KG1 (cell line): ENCODE results near the gene MEIOC.
"Not testable (repeated sequence)": the region's sequence is repeated elsewhere in the genome, so short reads cannot be mapped to it uniquely, and the experiment has no call there.

Source experiments
- DNase-seq: peaks from one replicate; lab custom pipeline; 2025; lab: John Stamatoyannopoulos, UW

Gene MEIOC

DNA sequence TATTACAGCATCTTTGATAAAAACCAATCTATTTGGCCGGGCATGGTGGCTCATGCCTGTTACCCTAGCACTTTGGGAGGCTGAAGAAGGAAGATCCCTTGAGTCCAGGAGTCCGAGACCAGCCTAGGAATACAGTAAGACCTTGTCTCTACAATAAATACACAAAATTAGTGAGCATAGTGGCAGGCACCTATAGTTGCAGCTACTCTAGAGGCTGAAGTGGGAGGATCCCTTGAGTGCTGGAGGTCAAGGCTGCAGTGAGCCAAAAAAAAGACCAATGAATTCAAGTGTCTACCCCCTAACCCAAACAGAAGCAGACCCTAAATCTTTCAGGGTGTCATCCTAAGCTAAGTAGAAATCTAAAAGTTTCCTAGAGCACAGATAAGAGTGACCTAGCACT lies 7.3 kb upstream of the MEIOC start:
- DNase-seq, result no peak

DNA sequence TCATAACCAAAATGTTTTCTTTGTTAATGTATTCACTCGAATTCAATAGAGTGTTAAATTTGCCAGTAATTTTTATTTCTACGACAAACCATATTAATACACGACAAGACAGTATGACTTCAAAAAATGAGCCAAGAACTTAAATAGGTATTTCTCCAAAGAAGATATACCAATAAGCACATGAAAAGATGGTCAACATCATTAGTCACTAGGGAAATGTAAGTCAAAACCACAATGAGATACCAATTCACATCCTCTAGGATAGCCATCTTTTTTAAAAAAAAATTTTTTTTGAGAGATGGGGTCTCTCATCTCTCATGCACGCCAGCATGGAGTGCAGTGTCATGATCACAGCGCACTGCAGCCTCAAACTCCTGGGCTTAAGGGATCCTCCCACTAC lies 5.0 kb upstream of the MEIOC start:
- DNase-seq, result no peak

DNA sequence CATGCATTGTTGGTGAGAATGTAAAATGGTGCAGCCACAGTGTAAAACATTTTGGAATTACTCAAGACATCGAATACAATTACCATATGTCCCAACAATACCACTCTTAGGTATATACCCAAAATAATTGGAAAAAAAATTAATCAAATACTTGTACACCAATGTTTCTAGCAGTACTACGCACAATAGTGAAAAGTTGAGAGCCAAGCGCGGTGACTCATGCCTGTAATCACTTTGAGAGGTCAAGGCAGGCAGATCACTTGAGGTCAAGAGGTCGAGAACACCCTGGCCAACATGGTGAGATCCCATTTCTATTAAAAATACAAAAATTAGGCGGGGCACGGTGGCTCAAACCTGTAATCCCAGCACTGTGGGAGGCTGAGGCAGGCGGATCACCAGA lies 3.5 kb upstream of the MEIOC start:
- no peak for DNase-seq

DNA sequence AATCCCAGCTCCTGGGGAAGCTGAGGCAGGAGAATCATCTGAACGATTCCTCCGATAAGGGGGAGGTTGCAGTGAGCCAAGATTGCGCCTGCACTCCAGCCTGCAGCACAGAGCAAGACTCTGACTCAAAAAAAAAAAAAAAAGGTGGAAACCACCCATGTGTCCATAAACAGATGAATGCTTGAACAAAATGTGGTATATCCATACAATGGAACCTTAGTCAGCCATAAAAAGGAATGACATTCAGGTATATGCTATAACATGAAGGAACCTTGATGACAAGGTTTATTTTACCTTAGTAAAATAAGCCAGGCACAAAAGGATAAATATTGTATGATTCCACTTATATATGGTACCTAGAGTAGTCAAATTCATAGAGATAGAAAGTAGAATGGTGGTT lies 2.9 kb upstream of the MEIOC start:
- no peak for DNase-seq

DNA sequence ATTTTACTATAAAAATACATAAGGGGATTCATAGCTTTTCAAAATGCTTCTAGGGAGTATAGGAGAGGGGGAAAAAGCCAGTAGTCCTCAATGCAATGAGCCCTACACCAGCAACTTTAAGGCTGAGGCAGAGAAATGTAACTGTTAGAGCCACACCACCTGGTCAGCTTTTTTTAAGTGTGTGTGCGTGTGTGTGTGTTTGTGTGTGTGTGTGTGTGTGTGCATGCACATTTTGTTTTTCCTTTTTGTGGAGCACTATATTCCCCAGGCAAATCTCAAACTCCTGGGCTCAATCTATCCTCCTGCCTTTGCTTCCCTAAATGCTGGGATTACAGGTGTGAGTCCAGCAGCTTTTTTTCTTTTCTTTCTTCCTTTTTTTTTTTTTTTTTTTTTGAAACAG lies 2.3 kb upstream of the MEIOC start:
- DNase-seq, result no peak

DNA sequence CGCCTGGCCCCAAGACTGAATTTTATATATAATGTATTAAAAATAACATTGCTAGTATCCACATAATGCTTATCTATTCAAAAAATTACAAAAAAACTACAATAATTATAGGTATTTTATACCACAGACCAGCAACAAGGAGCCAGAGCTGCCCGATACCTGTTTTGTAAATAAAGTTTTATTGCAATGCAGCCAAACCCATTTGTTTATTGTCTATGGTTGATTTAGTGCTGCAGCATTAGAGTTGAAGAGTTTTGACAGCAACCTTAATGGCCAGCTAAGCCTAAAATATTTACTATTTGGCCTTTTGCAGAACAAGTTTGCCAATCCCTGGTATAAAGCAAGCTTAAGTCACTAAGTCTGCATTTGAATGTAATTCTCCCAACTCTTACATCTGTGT lies 5.6 kb downstream of the MEIOC start:
- DNase-seq, result no peak

DNA sequence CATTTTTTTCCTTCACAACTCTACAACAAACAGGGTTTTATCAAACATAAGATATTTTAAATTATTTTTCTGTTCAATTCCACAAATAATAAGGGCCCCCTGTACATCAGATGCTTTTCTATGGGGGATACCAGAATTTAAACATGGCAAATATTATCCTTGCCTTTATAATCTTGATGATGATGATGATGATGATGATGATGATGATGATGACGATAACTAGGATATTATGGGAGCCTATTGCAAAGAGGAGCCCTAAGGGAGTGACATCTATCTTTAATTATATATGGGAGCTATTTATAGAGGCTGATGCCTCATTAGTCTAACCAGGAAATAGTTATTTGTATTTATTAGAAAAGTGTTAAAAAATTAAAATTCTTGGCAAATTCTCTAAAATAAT lies 6.8 kb downstream of the MEIOC start:
- DNase-seq, result no peak

DNA sequence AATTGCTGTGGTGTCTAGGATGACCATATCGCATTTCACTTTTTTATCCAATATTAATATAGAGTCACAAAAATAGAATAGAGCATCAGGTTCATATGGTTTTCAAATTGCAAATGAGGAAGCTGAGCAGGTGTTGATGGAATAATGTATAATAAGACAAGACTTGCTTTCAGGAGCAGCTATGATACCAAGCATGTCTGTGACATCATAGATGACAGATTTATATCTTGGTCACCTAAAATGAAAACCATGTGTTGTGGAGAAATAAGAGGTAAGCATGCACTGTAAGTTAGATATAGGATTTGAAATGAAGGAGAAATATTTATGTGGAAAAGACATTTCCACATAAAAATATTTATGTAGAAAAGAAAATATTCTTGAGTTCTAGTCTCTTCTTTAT lies 8.6 kb downstream of the MEIOC start:
- no peak for DNase-seq

DNA sequence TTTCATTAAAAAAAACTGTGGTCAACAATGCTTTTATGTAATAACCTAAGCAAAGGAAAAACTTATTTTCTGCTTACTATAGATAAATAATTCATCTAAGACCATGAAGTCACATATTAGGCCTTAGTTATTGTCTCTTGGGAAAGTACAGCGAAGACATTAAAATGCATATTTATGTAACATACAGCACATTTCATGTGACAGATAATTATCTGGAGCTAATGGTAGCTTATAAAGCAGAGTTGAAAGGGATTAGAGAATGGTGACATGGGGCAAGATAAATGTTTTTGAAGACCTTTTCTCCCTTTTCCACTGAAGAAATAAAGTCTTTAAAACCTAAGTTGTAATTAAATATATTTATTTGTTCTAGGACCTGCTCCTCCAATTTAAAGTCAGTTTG lies 9.7 kb downstream of the MEIOC start:
- DNase-seq, result no peak

DNA sequence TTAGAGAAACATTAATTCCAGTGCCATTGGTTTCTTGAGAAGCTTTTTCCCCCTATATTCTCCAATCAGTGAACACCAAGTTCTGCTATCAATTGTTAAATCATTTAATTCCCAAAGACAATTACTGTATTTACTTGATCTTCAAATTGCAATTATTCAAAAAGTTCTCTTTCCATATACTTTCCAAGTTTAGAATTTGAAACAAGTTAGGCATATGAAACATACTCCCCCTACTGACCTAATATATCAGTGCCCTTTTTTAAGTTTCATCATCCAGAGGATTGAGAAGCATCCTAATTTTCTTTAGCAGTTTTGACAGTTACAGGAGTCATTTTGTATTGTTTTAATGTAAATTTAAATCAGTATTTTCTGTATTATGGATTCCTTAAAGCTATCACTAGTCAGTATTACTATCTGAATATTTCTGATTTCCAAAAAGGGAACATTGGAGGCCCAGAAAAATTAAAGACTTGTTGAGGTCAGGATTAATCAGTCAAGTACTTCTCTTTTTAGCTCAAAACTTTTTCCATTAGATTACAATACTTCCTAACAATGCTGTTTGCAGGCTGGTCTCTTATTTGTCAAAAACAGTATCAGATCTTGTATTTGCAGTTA lies 16.3 kb downstream of the MEIOC start:
- peak; percentile 29 for DNase-seq

DNA sequence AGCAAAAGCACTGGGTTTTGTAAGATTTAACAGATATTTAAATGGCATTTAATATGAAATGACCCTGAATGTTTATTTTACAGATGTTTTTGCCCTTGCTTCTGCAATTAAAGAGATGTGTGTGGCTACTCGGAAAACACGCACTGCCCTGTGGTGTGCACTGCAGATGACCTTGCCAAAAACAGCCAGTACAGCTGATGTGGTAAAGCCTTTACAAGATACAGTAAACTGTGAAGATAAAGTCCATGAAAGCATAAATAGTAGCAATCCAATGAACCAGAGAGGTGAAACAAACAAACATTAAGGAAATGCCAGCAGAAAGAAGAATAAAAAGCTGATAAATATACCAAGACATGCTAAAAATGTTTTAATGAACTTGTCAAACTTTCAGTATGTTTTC lies 17.6 kb downstream of the MEIOC start:
- DNase-seq, result no peak

DNA sequence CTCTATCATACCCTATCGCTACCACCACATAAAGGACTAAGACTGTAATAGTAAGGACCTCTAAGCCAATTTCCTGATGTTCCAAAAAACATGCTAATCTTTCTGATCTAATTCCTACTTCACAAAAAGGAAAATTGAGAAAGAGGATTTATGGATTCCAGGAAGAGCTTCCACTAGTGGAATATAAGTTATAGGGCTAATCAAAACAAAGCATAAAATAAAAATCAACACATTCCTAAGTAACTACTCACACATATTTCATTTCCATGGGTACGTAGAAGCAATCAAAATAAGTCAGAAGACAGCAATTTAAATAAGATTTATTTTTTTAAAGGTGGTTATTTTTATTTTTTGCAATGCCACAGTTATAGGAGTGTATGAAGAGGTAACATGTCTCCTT lies 20.9 kb downstream of the MEIOC start:
- DNase-seq, result no peak

DNA sequence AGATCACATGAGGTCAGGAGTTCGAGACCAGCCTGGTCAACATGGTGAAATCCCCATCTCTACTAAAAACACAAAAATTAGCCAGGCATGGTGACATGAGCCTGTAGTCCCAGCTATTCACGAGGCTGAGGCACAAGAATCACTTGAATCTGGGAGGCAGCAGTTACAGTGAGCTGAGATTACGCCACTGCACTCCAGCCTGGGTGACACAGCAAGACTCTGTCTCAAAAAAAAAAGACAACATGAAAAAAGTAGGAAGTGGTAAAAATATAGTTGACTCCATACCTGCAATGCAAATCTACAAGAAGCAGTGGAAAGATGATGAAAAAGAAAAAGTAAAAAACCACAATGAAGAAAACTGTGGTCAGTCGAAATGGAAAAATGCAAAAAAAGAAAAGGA lies 27.0 kb downstream of the MEIOC start:
- not testable (repeated sequence) for DNase-seq

DNA sequence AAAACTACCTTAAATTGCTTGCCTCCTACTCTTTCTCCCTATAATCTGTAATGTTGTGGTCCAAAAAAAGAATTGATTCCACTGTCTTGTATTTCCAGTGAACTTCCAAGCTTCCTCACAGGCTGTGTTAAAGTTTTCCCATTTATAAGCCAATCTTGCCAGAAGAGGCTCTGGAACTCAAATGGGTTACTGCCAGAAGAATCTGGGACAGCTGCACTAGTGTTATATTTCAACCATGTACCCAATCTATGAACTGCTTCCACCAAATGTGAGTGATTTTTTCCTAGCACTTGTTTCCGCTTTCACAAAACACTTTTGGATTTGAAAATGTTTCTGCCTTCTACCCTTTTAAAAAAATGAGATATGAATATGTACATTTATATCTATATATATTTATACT lies 31.5 kb downstream of the MEIOC start:
- no peak for DNase-seq

DNA sequence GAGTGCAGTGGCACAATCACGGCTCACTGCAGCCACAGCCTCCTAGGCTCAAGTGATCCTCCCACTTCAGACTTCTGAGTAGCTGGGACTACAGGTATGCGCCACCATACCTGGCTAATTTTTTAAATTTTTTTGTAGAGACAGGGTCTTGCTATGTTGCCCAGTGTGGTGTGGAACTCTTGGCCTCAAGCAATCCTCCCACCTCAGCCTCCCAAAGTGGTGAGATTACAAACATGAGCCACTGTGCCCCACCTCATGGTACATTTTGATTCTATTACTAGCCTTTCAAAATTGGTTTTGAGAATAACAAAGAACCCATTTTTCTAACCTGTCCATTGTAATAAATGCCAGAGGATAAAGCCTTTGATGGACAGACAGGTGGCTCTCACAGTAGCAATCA lies 31.9 kb downstream of the MEIOC start:
- no peak for DNase-seq

DNA sequence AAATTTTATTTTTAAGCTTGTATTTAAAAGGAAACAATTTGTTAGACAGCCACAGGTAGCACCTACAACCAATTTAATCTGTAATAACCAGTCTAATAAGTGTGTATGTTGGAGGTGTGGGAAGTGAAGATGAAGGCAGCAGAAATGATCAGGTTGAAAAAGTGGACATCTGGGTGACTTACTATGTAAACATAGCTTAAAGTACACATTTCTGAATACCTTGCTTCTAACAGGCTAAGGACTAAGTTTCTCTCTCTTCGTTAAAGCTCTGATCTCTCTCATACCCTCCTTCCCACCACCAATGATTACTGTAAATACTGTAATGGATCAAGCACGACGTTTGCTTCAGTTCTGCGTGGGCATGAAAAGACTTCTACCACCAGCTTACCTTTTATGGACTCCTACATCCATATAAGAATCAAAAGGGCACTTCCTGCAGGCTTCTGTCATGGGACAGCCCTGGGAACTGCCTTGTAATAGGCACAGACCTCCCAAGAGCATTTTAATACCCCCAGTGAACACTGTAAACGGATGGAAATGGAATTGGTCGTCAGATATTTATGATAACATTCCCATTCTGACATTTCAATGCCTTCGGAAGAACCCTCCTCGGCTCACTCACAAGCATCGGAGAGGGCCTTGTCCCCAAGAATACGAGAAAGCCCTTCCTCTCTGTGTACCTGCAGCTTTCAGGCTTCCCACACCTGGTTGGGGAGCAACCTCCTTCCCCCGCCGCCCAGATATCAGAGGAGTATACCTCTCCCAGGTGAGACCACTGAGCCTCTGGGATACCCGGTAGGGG lies 32.6 kb downstream of the MEIOC start:
- DNase-seq, result peak; percentile 41

DNA sequence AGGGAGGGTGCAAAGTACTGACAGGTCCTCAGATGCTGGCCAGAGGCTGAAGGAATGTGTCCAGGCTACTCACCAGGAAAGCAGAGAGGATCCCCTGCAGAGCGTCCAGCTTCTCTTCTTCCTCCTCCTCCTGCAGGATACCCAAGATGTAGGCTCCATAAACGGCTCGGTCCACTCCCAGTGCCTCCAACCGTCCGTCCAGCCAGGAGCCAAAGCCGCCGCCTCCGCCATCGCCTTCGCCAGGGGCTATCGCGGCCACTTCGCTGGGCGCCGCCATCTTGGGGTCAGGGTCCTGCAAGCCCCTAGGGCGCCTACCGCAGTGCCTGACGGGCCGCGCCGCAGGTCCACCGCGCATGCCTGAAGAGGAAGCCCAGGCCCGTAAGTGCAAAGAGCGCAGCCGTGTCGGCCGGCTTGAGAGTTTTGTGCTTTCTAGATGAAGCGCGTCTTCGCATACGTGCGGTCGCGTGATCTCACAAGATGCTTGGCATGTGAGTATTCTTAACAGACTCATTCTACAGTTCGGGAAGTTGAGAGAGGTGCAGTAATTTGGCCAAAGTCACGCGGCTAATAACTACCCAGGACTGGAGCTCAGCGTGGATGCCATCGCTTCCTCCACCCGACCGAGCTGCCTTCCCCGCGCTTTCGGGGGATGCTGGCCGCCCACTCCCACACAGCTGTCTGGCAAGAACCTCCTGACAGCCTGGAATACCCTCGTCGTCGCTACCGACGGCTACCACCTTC lies 33.4 kb downstream of the MEIOC start, which contains the start of gene CCDC43:
Gene CCDC43 (minus strand): TSS at position 300 of the 741 bp plus-strand sequence. CDS start 23 bp downstream, at position 277.
- DNase-seq, result peak; percentile 77

DNA sequence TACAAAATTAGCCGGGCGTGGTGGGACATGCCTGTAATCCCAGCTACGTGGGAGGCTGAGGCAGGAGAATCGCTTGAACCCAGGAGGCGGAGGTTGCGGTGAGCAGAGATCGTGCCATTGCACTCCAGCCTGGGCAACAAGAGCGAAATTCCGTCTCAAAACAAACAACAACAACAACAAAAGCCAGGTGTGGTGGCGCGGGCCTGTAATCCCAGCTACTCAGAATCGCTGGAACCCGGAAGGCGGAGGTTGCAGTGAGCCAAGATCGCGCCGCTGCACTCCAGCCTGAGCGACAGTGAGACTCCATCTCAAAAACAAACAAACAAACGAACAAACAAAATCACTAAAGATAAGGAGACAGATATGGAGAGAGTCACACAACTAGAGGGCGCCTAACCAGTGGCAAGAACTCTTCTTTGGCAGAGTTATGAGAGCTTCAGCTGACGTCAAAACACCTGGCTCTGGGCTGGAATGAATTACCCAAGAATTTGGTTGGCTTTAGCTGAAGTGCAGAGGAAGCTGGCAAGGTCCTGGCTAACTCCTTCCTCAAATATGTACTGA lies 34.6 kb downstream of the MEIOC start:
- not testable (repeated sequence) for DNase-seq

DNA sequence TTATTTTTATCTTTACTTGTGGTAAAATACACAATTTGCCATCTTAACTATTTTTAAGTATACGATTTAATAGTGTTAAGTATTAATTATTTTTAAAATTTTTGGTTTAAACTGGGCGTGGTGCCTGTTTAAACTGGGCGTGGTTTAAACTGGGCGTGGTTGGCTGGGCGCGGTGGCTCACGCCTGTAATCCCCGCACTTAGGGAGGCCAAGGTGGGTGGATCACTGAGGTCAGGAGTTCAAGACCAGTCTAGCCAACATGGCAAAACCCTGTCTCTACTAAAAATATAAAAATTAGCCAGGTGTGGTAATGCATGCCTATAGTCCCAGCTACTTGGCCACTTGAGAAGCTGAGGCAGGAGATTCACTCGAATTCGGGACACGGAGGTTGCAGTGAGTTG lies 37.3 kb downstream of the MEIOC start:
- no peak for DNase-seq

DNA sequence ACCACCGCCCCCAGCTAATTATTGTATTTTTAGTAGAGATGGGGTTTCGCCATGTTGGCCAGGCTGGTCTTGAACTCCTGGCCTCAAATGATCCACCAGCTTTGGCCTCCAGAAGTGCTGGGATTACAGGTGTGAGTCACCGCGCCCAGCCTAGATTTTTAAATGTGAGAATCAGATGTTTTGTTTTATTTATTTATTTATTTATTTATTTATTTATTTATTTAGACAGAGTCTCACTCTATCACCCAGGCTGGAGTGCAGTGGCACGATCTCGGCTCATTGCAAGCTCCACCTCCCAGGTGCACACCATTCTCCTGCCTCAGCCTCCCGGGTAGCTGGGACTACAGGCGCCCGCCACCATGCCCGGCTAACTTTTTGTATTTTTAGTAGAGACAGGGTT lies 44.0 kb downstream of the MEIOC start:
- not testable (repeated sequence) for DNase-seq

DNA sequence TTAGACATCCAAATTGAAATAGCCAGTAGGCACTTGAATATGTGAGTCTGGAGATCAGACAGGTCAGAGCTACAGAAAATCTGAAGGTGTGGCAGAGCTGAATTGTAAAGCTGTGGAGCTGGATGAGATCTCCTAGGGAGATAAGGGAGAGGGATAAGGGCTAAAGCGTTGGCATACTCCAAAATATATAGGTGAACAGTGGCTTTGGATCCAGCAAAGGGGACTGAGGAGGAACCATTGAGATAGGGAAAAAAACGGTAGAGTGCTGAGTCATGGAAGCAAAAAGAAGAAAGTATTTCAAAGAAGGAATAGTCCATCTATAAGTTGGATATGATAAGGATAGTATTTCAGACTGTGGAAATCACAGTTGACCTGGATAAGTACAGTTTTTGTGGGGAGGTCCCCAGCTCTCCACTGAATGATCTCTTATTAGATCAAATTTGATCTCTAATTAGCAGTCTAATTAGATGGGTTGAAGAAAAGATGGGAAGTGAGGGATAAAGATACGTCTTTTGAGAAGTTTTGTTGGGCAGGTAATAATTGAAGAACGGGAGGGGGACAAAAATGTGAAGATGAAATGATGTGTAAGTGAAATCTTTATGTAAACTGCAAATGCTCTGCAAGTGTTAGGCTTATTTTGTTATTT lies 51.6 kb downstream of the MEIOC start:
- no peak for DNase-seq
